Measurements from ENCODE around the gene BAZ1A. TPM values are rescaled to one million over a fixed set of nuclear protein-coding genes. Genes with fewer than 3 reads are reported as not detected.

The BAZ1A gene
- total RNA-seq, 1 experiment from 2014 or later, result 10.3 TPM

DNA sequence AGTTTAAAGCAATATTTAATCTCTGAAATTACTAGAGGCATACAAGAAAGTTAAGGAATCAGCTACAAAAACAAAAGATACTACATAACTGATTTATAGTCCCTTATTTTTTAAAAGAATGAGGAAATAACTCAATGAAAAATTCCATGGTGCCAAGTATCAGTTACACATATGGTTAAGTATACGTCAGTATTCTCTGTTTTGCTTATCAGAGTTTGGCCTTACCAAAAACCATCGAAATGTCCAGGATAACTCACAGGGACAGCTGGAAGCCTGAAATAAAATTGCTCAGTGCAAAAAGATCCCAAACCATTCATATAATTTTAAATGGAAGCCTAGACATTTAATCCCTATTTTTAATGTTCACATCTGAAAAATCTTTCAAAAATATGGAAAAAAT is 164.4 kb downstream of the BAZ1A start:
- in situ Hi-C loops (cut with HindIII; ENCODE audit: low pct_unique_long_range_greater_than_20kb, low sequenced_read_pairs), result no loop called here
- DNase-seq (ENCODE audit: low read depth), result no peak

DNA sequence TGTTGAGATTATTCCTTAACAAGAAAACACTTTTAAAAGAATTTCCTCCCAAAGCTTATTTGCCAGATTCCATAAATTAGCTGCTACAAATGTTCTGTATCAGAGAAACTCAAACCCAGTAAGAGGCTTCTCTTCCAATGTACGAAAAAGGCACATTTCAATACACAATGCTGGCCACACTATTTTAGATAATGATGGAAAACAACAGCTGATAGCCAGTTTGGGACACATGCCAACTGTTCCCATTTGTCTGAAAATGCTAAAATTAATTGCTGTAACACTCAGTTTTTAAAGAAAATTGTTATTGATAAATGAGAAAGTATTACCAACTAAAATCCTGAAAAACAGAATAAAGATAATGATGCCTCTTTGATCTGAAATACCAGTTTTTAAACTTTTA is 165.2 kb downstream of the BAZ1A start:
- in situ Hi-C loops (cut with HindIII; ENCODE audit: low pct_unique_long_range_greater_than_20kb, low sequenced_read_pairs), result no loop called here
- no peak for DNase-seq (ENCODE audit: low read depth)

DNA sequence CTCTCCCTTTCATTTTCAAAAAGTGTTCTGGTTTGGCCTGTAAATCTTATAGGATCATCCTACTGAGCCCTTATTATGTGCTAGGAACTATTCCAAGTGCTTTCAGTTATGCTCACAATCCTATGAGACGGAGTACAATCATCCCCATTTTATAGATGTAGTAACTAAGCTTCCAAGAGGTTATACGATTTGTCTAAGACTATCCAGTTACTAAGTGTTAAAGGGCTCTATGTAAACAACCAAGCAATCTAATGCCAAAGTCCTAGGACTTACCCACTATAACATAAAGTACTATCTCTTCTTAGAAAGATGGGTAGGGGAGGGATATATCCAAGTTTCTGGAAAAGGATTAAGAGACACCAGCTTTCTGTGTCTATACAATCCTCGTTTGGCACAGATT is 167.4 kb downstream of the BAZ1A start:
- in situ Hi-C loops (cut with HindIII; ENCODE audit: low pct_unique_long_range_greater_than_20kb, low sequenced_read_pairs), result no loop called here
- DNase-seq (ENCODE audit: low read depth), result no peak

Other genes starting within 250 kb of the BAZ1A start
- 86.5 and 92.9 TPM in 2 replicates for gene SNX6, start 245.2 kb downstream of the BAZ1A start, total RNA-seq (2014; rRNA removed; shearing (Covaris generic); ENCODE audit: low replicate concordance)
- gene CFL2, start 160.8 kb downstream of the BAZ1A start, total RNA-seq (2014; rRNA removed; shearing (Covaris generic); ENCODE audit: low replicate concordance), result 68.3 and 92.6 TPM in 2 replicates
- gene SRP54, start 107.6 kb upstream of the BAZ1A start, total RNA-seq (2014; rRNA removed; shearing (Covaris generic); ENCODE audit: low replicate concordance), result 89.1 and 96.2 TPM in 2 replicates
- gene FAM177A1, start 170.9 kb upstream of the BAZ1A start, total RNA-seq (2014; rRNA removed; shearing (Covaris generic); ENCODE audit: low replicate concordance), result 35.7 and 42.3 TPM in 2 replicates
- 5.4 and 10.5 TPM in 2 replicates for gene PPP2R3C, start 246.6 kb upstream of the BAZ1A start, total RNA-seq (2014; rRNA removed; shearing (Covaris generic); ENCODE audit: low replicate concordance)
- 22.8 and 40.7 TPM in 2 replicates for gene PRORP, start 247.2 kb upstream of the BAZ1A start, total RNA-seq (2014; rRNA removed; shearing (Covaris generic); ENCODE audit: low replicate concordance)